Fibroblast of skin of back (primary cell): ENCODE measurements around the gene MAP3K13.
A peak's percentile ranks its signal among the peaks of the same experiment; 100 is the strongest.
"Not testable (repeated sequence)": the region's sequence is repeated elsewhere in the genome, so short reads cannot be mapped to it uniquely, and the experiment has no call there.

Experiments used
- DNase-seq: peaks from one replicate; pipeline ENCODE4 v3.0.0-alpha.2; 2013

MAP3K13 gene

GRCh38 chr3:185399737-185400667 is 37.1 kb downstream of the MAP3K13 start:
- no peak for DNase-seq

- no peak for DNase-seq
Measured at GRCh38 chr3:185400866-185401265, 37.9 kb downstream of the MAP3K13 start.

- DNase-seq, result peak; percentile 27
Measured at GRCh38 chr3:185401319-185401955, 38.5 kb downstream of the MAP3K13 start.

GRCh38 chr3:185402561-185402960 is 39.6 kb downstream of the MAP3K13 start:
- DNase-seq, result peak; percentile 8

- DNase-seq, result no peak
Measured at GRCh38 chr3:185403002-185403401, 40.1 kb downstream of the MAP3K13 start.

DNA sequence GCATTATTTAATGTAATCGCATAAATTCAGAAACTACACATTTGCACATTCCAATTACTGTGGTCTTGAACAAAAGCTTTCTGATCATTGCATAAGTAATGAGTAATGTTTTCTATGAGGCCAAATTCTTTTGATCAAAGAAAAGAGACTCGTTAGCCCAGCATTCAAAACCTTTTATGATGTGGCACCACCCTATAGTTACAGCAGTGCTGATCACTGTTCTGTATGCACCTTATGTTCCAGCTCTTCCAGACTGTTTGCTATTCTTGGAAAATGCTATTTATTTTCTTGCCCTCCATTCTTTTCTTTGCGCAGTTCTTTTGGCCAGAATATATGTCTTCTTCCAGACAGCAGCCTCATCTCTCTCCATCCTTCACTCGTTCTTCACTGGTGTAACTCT is 42.3 kb downstream of the MAP3K13 start:
- DNase-seq, result no peak

- DNase-seq, result no peak
Measured at GRCh38 chr3:185405664-185406063, 42.7 kb downstream of the MAP3K13 start.

DNA sequence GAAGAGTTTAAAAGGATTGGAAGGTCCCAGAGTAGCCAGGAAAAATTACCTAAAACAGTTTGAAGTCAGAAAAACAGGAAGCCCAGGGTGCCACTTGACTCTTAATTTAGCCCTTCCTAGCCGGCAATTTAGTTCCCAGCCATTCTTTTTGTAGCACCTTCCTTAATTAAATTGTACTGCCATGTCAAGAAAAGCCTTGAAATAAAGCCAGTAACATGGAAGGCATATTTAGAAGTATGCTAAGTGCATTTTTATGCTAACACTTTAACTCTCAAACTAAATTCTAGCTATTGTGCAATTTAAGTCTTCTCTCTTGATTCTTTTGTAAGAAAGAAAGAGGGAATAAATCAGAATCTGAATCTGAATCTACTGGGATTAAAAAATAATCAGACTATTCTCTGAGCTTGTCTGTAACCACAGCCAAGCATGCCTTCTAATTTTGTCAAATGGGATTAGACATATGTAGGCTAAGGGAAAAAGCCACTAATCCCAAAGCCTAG is 43.2 kb downstream of the MAP3K13 start:
- DNase-seq, result no peak

GRCh38 chr3:185409957-185410356 is 47.0 kb downstream of the MAP3K13 start:
- no peak for DNase-seq

DNA sequence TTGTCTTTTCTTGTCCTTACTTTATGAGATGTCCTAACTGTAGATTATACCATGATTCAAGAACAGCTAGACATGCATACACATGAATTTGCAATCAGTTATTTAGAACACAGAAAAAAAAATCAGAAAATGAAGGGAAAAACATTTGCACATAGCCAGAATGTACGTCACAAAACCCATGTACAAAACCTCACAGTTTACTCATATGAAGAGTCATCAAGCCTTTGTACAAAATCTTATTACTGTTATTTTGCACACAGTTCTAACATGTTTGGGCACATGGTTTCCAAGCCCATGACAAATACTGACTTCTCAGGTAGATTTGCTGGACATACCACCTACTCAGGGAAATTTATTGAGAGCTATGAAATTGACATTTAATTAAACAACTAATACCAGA is 48.2 kb downstream of the MAP3K13 start:
- no peak for DNase-seq

DNA sequence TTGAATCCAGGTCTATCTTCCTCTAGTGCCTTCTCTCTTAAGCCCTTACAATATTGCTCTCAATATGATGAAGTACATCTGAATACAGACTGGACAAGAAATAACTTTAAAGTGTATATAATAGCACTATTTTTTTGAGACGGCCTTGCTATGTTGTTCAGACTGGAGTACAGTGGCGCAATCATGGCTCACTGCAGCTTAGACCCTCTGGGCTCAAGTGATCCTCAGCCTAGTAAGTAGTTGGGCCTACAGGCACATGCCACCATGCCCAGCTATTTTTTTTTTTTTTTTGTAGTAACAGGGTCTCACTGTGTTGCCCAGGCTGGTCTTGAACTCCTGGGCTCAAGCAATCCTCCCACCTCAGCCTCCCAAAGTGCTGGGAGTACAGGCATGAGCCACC is 53.6 kb downstream of the MAP3K13 start:
- no peak for DNase-seq

GRCh38 chr3:185418561-185418977 is 55.6 kb downstream of the MAP3K13 start:
- not testable (repeated sequence) for DNase-seq

DNA sequence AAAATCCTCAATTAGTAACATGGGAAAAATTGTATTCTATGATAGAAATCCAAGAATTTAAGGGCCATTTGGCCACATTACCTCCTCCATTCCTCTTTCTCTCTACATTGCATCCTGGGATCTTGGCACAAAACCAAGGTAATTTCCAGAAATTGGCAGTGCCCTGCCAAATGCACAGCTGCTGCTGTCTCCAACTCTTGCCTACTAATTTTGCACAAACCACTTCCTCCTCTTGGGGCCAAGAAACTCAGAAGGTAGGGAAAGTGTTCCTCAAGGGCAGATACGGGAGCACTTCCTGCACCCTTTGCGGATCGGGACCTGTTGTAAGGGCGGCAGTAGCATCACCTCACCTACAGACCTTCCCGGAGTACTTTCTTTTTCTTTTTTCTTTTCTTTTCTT is 57.8 kb downstream of the MAP3K13 start:
- no peak for DNase-seq

GRCh38 chr3:185421577-185422232 is 58.8 kb downstream of the MAP3K13 start:
- DNase-seq, result no peak

- no peak for DNase-seq
Measured at GRCh38 chr3:185422677-185423076, 59.7 kb downstream of the MAP3K13 start.

DNA sequence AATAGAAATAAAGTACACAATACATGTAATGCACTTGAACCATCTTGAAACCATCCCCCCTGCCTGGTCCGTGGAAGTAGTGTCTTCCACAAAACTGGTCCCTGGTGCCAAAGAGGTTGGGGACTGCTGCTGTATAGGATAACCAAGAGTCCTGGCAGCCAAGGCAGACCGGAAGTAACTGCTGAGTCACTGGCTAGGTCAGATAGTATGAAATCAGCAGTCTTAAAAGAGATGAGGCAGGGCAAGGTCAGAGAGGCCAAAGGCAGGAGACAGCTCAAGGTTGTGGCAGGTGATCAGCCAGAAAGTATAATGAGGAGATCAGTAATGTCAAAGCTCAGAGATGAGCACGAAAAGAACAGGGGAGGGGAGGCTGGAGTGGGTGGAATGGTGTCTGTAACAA is 60.2 kb downstream of the MAP3K13 start:
- DNase-seq, result peak; percentile 9

DNA sequence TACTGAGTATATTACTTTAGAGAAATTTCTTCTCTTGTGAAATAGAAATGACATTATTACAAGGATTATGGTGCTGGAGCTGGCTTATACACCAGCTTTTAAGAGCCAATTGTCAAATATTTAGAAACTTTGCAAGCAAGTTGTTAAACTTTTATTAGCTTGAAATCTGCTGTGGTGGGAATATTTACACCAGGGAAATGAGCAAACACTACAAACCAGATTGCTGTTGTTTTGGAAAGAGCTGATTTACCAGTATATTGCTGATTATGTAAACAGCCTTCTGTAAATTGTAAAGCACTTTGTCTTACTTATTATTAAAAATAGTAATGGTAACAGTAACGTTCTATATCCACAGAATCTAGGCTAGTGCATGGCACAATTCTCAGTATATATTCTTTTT is 61.5 kb downstream of the MAP3K13 start:
- no peak for DNase-seq

GRCh38 chr3:185430375-185430774 is 67.4 kb downstream of the MAP3K13 start:
- DNase-seq, result no peak

GRCh38 chr3:185439745-185440466 is 77.0 kb downstream of the MAP3K13 start:
- DNase-seq, result no peak

GRCh38 chr3:185442031-185442430 is 79.1 kb downstream of the MAP3K13 start:
- no peak for DNase-seq

DNA sequence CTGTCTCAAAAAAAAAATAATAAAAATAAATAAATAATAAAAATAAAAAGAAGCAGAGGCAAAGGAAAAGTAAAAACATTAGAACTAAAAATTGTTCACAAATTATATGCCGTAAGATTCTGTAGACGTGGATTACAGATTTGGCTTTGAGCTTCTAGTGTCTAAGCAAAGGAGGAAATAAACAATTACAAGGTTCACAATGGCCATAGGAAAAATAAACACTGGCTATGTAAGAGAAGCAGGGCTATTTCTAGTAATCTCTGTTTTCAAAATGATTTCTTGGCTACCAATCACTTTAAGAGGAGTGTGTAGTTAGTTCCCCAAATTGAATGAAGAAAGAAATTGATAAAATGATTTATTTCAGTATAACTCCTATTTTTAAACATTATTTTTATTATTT is 81.4 kb downstream of the MAP3K13 start:
- no peak for DNase-seq

DNA sequence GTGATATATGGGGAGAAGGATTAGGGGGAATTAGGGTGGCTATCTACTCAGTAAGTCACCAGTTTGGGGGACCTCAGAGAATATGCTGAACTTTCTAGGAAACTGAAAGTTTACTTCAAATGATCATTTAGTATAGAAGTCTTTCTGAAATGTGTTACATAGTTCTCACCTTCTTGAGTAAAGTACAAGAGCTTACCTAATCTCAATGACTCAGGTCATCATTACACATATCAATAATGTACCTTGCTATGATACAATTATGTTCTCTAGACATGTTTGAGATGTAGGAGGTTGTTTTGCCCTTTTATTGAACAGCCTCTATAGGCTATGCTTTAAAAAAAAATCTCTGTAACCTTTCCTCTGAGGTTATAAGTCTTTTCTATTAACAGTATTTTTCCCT is 85.2 kb downstream of the MAP3K13 start:
- DNase-seq, result no peak

- not testable (repeated sequence) for DNase-seq
Measured at GRCh38 chr3:185451432-185451831, 88.5 kb downstream of the MAP3K13 start.
